ENCODE data around the gene KREMEN1.

The KREMEN1 gene

GRCh38 chr22:29040385-29041275 lies 32.2 kb upstream of the KREMEN1 start:
- peak; percentile 99 for TF ChIP-seq CTCF (conservative IDR thresholded peaks at IDR 0.05; ENCODE audit: low read length)
- no peak overlapping the region for H3K4me3 ChIP-seq (ENCODE audit: low read length)
- DNase-seq (ENCODE audit: low read depth) = peak; percentile 90

- TF ChIP-seq CTCF (conservative IDR thresholded peaks at IDR 0.05; ENCODE audit: low read length) = no peak
- H3K4me3 ChIP-seq (ENCODE audit: low read length) = no peak overlapping the region
- DNase-seq (ENCODE audit: low read depth) = peak; percentile 61
These were observed 31.4 kb upstream of the KREMEN1 start for GRCh38 chr22:29041408-29041807.

- H3K4me3 ChIP-seq (ENCODE audit: low read length) = peak overlapping the region; percentile 3; the same call in 1 of the 2 replicates
- TF ChIP-seq CTCF (conservative IDR thresholded peaks at IDR 0.05; ENCODE audit: low read length) = peak; percentile 15
- peak; percentile 89 for DNase-seq (ENCODE audit: low read depth)
These were observed 28.8 kb upstream of the KREMEN1 start for GRCh38 chr22:29043906-29044575.

GRCh38 chr22:29044657-29045176 lies 28.1 kb upstream of the KREMEN1 start:
- no peak for TF ChIP-seq CTCF (conservative IDR thresholded peaks at IDR 0.05; ENCODE audit: low read length)
- peak; percentile 76 for DNase-seq (ENCODE audit: low read depth)
- peak overlapping the region; percentile 3; the same call in 1 of the 2 replicates for H3K4me3 ChIP-seq (ENCODE audit: low read length)

GRCh38 chr22:29048822-29049654 lies 23.8 kb upstream of the KREMEN1 start:
- no peak for TF ChIP-seq CTCF (conservative IDR thresholded peaks at IDR 0.05; ENCODE audit: low read length)
- no peak for DNase-seq (ENCODE audit: low read depth)
- H3K4me3 ChIP-seq (ENCODE audit: low read length) = no peak overlapping the region

GRCh38 chr22:29049655-29050263 lies 23.1 kb upstream of the KREMEN1 start:
- no peak overlapping the region for H3K4me3 ChIP-seq (ENCODE audit: low read length)
- DNase-seq (ENCODE audit: low read depth) = no peak
- no peak for TF ChIP-seq CTCF (conservative IDR thresholded peaks at IDR 0.05; ENCODE audit: low read length)
